GM21723 (cell line): ENCODE data around the gene PFKL.
A peak's percentile ranks its signal among the peaks of the same experiment; 100 is the strongest.
"Not testable (repeated sequence)": the region's sequence is repeated elsewhere in the genome, so short reads cannot be mapped to it uniquely, and the experiment has no call there.

ENCODE experiments used
- ATAC-seq: cut with Tn5 transposase; IDR thresholded peaks from one replicate; pipeline ENCODE4 v1.9.1; 2021; ENCODE audit warnings: mild to moderate bottlenecking, moderate library complexity; ENCODE audit not compliant: unreplicated experiment

Gene PFKL

GRCh38 chr21:44293551-44294231 lies 6.2 kb upstream of the PFKL start:
- no peak for ATAC-seq

GRCh38 chr21:44294391-44295162 lies 5.3 kb upstream of the PFKL start:
- ATAC-seq: no peak

GRCh38 chr21:44295163-44295573 lies 4.7 kb upstream of the PFKL start:
- no peak for ATAC-seq

DNA sequence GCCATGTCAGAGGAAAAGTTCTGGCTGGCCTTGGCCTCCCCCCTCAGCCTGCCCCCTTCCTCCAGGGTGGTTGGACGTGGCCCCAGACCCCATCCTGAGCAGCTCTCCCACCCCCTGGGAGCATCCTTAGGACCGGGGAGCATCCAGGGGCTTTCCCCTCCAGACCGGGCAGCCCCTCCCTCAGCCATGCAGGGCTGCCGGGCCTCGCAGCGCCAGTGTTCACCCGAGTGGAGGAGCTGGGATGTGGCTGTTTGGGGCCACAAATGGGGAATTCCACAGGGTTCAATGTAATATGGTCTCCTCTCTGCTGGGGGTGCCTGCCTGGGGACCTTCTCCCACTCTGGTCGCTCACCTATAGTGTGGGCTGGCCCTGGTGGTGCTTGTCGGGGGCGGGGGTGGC lies 4.2 kb upstream of the PFKL start:
- no peak for ATAC-seq

DNA sequence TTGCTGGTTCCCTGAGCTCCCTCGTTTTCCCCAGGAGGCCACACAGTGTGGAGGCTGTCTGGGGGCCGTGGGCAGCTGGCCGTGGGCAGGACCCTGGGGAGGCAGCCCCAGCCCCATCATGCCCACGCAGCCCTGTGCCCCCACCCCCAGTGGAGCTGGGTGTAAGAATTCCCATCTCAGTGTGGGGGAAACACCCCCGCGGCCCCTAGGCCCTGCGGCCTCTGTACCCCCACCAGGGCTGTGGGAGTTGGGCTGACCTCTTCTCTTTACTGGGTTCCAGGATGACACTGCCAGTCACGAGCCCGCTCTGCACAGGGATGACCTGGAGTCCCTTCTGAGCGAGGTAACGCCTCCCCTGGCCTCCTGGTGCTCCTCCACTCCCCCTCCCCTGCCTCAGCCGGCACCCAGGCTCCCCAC lies 3.7 kb upstream of the PFKL start:
- no peak for ATAC-seq

DNA sequence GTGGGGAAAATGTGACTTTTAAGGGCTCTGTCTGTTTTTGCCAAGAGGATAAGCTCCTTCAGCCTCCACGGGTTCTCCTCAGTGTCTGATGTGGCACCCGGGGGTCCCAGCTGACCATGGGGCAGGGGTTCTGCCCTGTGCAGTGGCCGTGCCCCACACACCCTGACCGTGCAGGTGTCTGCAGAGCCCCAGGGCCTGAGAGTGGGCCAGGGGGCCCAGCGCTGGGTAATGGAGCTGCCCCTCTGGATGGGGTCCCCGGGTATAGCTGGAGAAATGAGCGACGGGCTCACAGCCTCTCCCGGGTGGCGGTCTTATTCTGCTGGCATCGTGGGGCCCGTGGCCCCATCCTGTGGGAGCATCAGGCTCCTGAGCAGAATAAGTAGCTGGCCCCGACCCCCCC lies 2.9 kb upstream of the PFKL start:
- ATAC-seq: no peak

GRCh38 chr21:44297525-44298290 lies 2.1 kb upstream of the PFKL start:
- ATAC-seq: peak; percentile 38

- no peak for ATAC-seq
These were observed 1.6 kb upstream of the PFKL start for GRCh38 chr21:44298301-44298700.

DNA sequence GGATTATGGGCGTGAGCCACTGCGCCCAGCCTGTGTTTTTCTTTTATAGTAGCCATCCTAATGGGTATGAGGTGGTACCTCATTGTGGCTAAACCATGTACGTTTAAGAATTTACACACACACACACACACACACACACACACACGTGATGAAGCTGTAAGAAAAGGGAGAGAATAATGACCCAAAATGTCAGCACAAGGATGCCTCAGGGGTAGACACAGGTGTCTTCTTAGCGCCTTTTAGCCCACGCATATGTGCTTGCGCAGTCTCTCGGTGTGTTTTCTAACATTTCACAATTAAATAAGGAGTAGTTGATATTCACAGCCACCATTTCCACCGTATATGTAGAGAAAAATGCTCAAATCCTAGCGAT lies 782 bp upstream of the PFKL start:
- ATAC-seq: no peak

DNA sequence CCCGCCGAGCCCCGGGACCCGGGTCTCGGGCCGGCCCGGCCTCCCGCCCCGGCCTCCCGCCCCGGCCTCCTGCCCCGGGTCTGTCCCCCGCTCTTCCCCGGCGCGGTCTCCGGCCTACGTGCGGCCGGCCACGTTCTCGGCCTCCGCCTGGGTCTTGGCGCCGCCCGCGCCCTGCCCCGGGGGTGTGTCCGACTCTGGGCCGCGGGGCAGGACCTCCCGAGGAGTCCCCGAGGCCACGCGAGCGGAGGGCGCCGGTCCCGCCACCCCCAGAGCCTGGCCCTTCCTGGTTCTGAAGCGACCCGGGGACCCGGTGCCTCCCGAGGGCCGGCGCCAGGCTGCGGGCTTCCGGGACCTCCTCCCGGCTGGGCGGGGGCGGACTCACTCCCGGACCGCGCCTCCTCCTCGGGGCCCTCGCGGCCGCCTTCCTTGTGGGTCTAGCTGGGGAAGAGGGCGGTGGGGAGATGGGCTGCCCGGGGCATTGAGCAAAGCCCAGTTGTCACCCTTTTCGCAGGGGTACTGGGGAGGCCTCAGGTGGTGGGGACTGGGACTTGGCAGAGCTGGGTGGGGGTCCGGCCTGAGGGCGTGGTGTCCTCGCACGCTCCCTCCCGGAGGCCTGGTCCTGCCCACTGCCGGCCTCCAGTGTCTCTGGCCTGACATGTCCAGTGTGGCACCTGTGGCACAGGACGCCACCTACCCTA lies 558 bp downstream of the PFKL start:
- ATAC-seq: peak; percentile 39

DNA sequence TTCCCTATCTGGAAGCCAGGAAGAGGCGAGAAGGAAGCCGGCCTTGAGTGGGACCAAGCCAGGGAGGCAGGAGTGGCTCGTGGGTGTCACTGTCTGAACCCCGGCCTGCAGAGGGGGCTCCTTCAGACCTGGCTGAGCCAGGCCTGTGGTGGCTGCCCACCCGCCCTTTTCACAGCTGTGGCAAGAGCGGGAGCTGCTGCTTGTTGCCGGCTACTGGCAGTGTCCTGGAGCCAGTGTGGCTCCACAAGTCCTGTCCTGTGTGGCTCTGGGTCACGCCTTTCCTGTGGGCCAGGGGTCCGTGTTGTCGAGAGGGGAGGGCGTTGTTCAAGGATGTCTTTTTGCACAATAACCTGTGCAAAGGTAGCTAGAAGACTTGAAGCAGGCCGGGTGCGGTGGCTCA lies 1.3 kb downstream of the PFKL start:
- ATAC-seq: no peak

DNA sequence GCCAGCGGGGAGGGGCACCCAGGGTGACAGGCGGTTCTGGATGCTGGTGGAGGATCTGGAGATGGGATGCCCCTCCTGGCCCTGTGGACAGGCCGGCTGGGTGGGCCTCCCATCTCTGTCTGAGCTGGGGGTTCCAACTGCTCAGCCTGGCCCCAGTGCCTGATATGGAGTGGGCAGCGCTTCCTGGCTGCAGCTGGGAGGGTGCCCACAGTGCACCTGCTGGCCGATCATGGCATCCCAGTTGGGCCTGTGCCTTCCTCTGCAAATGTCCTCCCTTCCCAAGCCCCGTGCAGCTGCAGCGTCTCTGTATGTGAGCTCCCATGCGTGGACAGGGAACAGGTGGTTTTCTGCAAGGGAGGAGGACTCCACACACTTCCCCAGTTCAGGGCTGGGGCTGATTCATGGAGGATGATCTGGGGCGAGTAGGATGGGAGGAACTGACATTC lies 2.1 kb downstream of the PFKL start:
- no peak for ATAC-seq

DNA sequence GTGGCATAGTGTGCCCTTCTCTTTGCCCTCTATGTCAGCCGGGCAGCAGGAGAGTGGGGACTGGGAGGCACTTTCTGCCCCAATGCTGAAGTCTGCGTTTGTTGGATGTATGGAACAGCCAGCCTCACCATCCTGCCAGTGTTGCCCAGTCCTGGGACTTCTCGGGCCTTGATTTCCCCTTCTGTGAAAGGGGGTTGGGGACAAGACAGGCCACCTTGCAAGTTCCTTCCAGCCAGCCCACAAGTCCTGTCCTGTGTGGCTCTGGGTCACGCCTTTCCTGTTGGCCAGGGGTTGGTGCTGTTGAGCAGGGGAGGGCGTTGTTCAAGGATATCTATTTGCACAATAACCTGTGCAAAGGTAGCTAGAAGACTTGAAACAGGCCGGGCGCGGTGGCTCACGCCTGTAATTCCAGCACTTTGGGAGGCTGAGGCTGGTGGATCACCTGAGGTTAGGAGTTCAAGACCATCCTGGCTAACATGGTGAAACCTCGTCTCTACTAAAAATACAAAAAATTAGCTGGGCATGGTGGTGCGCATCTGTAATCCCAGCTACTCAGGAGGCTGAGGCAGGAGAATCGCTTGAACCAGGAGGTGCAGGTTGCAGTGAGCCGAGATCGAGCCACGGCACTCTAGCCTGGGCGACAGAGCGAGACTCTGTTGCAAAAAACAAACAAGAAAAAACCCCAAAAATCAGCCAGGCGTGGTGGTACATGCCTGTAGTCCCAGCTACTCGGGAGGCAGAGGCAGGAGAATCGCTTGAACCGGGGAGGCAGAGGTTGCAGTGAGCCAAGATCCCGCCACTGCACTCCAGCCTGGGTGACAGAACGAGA lies 2.9 kb downstream of the PFKL start:
- not testable (repeated sequence) for ATAC-seq

GRCh38 chr21:44303490-44303981 lies 3.7 kb downstream of the PFKL start:
- ATAC-seq: no peak

DNA sequence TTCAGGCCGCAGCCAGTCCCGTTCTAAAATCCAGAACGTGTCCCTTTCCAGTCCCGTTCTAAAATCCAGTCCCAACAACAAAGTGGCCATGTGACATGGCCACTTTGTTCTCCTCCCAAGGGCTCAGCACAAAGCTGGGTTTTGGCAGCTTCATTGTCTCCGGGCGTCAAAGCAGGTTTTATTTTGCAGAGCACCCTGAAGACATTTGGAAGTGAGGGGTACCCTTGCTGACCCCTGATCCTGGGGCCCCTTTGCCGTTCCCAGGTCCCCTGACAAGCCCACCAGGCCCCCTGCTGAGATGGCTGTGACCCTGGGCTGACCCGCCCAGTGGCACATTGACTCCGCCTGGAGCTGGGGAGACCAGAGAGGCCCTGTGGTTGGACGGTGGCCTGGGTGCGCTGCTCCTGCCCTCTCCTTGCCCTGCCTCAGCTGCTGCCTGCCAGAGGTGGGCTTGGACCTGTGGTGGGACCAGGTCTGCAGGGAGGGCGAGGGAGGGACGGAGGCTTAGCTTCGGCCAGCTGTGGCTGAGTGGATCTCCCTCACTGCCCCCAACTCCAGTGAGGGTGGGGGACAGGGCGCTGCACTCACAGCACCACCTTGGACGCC lies 4.3 kb downstream of the PFKL start:
- no peak for ATAC-seq

- no peak for ATAC-seq
These were observed 5.0 kb downstream of the PFKL start for GRCh38 chr21:44304877-44305293.

GRCh38 chr21:44305691-44306090 lies 5.8 kb downstream of the PFKL start:
- ATAC-seq: no peak

DNA sequence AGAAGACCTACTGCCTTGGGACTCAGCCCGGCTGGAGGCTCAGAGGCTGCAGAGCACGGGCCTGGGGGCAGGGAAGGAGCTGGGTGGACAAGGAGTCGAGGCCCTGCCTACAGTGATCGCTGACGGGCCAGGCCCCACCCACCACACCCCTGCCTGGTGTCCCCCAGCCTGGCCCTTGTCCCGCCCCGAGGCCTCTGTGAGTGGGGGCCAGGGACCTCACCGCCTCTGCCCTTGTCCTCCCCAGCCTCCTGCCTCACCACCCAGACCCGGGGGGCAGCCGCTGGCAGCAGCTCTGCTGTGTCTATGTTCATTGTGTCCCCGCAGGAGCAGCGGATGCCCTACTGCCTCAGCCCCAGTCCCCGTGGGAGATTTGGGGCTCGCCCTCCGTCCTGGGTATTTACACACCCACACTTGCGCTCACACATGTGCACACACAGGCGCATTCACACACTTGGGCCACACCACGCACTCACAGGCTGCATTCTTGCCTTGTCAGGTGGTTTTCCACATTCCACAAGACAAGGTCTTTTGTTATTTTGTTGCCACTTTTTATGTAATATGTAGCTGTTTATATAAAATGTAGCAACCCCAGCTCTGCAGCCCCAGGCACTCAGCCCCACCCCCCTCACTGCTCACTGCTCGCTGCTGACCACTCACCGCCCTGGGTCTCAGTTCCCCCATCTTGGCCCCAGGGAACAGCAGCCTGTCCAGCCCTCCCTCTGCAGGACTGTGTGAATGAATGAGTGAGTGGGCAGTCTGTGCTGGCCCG lies 7.3 kb downstream of the PFKL start:
- no peak for ATAC-seq
